NCI-H2171 (cell line): ENCODE data around the gene MRPL53.

Experiments used
- DNase-seq: peaks from one replicate; lab custom pipeline; 2025; lab: John Stamatoyannopoulos, UW

MRPL53 gene

GRCh38 chr2:74426181-74426758 lies 46.2 kb downstream of the MRPL53 start:
- no peak for DNase-seq

- no peak for DNase-seq
These were observed 47.0 kb downstream of the MRPL53 start for GRCh38 chr2:74425523-74425922.

- DNase-seq: no peak
These were observed 47.5 kb downstream of the MRPL53 start for GRCh38 chr2:74424995-74425406.

GRCh38 chr2:74424139-74424992 lies 48.1 kb downstream of the MRPL53 start:
- no peak for DNase-seq

- no peak for DNase-seq
These were observed 49.0 kb downstream of the MRPL53 start for GRCh38 chr2:74423231-74424095.
